Natural killer cell (primary cell): ENCODE results near the gene CDC42BPA. TPM values are rescaled to one million over a fixed set of nuclear protein-coding genes. Genes with fewer than 3 reads are reported as not detected.

Source experiments
- ATAC-seq, 3 donors: fragments of 150-1000 bp in 2 of 3; fragments of 200-7000 bp in 1 of 3; cut with Tn5 transposase; 1 replicate in 1 of 3; 2 replicates in 2 of 3; pipeline ENCODE4 v1.10.0; 2021; ENCODE audit warnings: mild to moderate bottlenecking in 2 of 3, moderate library complexity in 2 of 3
- DNase-seq, 2 donors: peaks; one replicate each; pipeline versions ENCODE4 v3.0.0 to v3.0.0-alpha.2; 2013 to 2021; ENCODE audit warnings: mixed read lengths in 1 of 2
- H3K27ac ChIP-seq: one replicate; pipeline ENCODE4 v1.5.1; 2013; ENCODE audit warnings: mild to moderate bottlenecking, low read length
- H3K27me3 ChIP-seq: one replicate; pipeline ENCODE4 v1.6.1; 2013; ENCODE audit warnings: low read length; ENCODE audit not compliant: control insufficient read depth, insufficient read depth
- H3K36me3 ChIP-seq: one replicate; pipeline ENCODE4 v1.6.1; 2013; ENCODE audit warnings: low read length; ENCODE audit not compliant: control insufficient read depth, insufficient read depth
- H3K4me1 ChIP-seq: one replicate; pipeline ENCODE4 v1.6.1; 2013; ENCODE audit warnings: low read length; ENCODE audit not compliant: control insufficient read depth, insufficient read depth
- H3K4me3 ChIP-seq: one replicate; pipeline ENCODE4 v1.5.1; 2013; ENCODE audit warnings: low read length
- H3K9me3 ChIP-seq: one replicate; pipeline ENCODE4 v1.6.1; 2013; ENCODE audit warnings: low read length; ENCODE audit not compliant: control insufficient read depth, insufficient read depth
- H3K27ac Mint-ChIP-seq, 2 donors: one replicate each; pipeline ENCODE4 v1.8.0; 2022; ENCODE audit warnings: mild to moderate bottlenecking in 2 of 2, mixed read lengths in 2 of 2, moderate library complexity in 1 of 2
- H3K27me3 Mint-ChIP-seq, 2 donors: one replicate each; pipeline ENCODE4 v1.8.0; 2022; ENCODE audit warnings: low read depth in 2 of 2, mixed read lengths in 2 of 2
- H3K36me3 Mint-ChIP-seq: one replicate; pipeline ENCODE4 v1.8.0; 2022; ENCODE audit warnings: mixed read lengths
- H3K4me1 Mint-ChIP-seq, 2 donors: one replicate each; pipeline ENCODE4 v1.8.0; 2022; ENCODE audit warnings: mixed read lengths in 2 of 2
- H3K4me3 Mint-ChIP-seq: one replicate; pipeline ENCODE4 v1.8.0; 2022; ENCODE audit warnings: mild to moderate bottlenecking, moderate library complexity, mixed read lengths
- H3K9me3 Mint-ChIP-seq, 2 donors: one replicate each; pipeline ENCODE4 v1.8.0; 2022; ENCODE audit warnings: mixed read lengths in 2 of 2
- CTCF ChIP-seq: fragments of 200-600 bp; IDR thresholded peaks from one replicate; pipeline ENCODE4 v1.8.0; 2022; ENCODE audit warnings: antibody characterized with exemption
- WGBS: methylation state at CpG from one replicate; pipeline ENCODE4 v1.1.7; 2013; ENCODE audit warnings: missing lambda C conversion rate; ENCODE audit not compliant: insufficient coverage; 5-methylcytosine and 5-hydroxymethylcytosine counted together
- intact Hi-C: fragments of 100-400 bp; cut with micrococcal nuclease; formaldehyde crosslinking; loops from one replicate; pipeline ENCODE4 v1.14.2; 2022
- total RNA-seq, 4 donors: library from RNA; stranded (reverse); fragments of 120-200 nt in 1 of 4; gene quantifications; one replicate each; pipeline versions ENCODE4 v1.2.3 to v1.2.4, GENCODE V29; 2013 to 2022

The CDC42BPA gene
- total RNA-seq, 3 donors from 2014 or later (not counting 1 experiment from before 2014, with no cell fraction given), result 0.14 to 2.4 (median 0.77) TPM

DNA sequence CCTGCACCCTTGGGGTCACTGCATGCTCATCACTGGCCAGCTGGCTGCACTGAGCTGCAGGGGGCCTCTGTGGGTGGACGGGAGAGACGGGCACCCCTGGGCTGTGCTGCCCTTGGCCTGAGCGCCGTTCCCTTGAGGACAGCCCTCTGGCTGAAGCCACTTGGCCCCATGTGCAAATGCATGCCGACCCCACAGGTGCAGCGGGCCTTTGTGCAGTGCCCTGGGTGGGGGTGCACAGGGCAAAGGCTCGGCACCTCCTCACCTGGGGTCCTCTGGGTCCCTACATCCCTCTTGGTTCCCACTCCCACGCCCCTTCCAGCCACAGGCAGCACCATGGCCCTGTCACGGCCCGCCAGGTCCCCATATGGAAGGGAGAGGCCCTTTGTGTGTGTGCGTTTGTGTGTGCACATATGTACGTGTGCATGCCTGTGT, 336.9 kb downstream of the CDC42BPA start:
- no peaks in the 10 kb centered on the region for H3K9me3 Mint-ChIP-seq
- Histone ChIP-seq H3K27ac (no peak overlapping the region), H3K36me3 (peaks cover 33% of the 10 kb centered on the region), H3K9me3 (no peaks in the 10 kb centered on the region), H3K4me3 (no peak overlapping the region), H3K27me3 (no peaks in the 10 kb centered on the region), H3K4me1 (no peaks in the 10 kb centered on the region)
- DNase-seq, result no peak
- no peak overlapping the region for H3K4me3 Mint-ChIP-seq
- H3K4me1 Mint-ChIP-seq, result no peaks in the 10 kb centered on the region
- 90% methylated on average over 11 of the region's 12 CpGs for WGBS
- no peaks in the 10 kb centered on the region for H3K27me3 Mint-ChIP-seq
- no peaks in the 10 kb centered on the region for H3K36me3 Mint-ChIP-seq
- intact Hi-C loops, result no loop called here
- no peak for TF ChIP-seq CTCF
- no peak overlapping the region for H3K27ac Mint-ChIP-seq
- ATAC-seq, result no peak

DNA sequence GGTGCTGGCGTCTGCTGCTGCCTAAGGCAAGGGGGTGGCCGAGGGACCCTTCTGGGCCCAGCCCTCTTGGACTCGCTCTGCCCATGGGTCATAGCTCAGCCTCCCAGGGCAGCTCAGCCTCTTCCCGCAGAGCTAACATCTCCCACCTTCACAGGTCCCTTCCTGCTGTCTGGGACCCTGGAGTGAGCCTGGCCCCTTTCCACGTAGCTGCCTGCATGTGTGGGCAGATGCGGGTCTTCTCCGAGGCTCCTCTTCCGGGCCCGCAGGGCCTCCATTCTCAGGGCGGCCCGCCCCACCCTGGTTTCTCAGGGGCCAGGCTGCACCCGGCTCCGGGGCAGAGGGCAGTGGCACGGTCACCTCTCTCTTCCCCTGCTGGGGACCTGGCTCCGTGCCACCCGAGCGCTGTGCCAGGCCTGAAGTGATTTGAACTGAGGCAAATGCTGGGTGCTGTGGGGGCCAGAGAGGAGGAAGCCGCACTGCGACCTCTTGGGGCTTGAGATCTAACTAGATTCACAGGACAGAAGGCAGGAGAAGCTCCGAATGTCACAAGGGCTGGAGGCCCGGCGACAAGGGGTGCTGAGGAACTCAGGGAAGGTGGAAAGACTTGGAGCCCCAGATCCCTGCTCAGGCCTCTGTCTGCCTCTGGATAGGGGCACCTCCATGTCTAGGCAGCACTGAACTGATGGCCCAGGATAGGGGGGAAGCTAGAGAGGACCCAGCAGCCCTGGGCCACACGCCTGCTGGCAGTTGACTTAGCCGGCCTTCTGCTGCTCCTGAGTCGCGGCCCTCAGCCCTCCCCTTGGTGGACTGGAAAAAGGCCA, 337.5 kb downstream of the CDC42BPA start:
- ATAC-seq (no peak), DNase-seq (no peak)
- Histone ChIP-seq H3K4me1 (no peaks in the 10 kb centered on the region), H3K9me3 (no peaks in the 10 kb centered on the region), H3K4me3 (no peak overlapping the region), H3K27ac (no peak overlapping the region), H3K27me3 (no peaks in the 10 kb centered on the region), H3K36me3 (peaks cover 31% of the 10 kb centered on the region)
- Mint-ChIP-seq H3K36me3 (no peaks in the 10 kb centered on the region), H3K9me3 (no peaks in the 10 kb centered on the region), H3K27me3 (no peaks in the 10 kb centered on the region), H3K27ac (no peak overlapping the region), H3K4me3 (no peak overlapping the region), H3K4me1 (no peaks in the 10 kb centered on the region)
- WGBS, result 93% methylated on average over 26 of the region's 26 CpGs
- intact Hi-C loops, result no loop called here
- TF ChIP-seq CTCF, result no peak

DNA sequence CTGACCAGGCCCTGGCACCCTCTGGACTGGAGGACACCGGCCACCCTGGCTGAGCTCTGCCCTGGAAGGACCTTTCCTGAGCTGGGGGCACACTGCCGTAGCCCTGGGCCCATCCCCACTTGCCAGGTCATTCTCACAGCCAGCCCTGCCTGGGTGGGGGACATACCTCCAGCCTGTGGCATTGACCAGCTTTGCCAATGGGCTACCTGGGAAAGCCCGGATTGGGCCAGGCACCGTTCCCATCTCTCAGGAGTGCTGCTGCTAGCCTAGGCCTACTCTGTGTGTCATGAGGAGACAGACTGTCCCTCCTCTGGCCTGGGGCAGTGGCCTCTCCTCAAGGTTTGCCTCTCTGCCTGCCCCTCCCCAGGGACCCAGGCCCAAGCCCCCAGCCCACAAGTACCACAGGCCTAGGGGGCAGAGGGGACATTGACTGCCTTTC, 338.2 kb downstream of the CDC42BPA start:
- intact Hi-C loops, result no loop called here
- peaks cover 26% of the 10 kb centered on the region for H3K36me3 ChIP-seq

More for the DNA sequence above, 338.2 kb downstream of the CDC42BPA start:
- no peak for ATAC-seq
- no peaks in the 10 kb centered on the region for H3K27me3 Mint-ChIP-seq
- Histone ChIP-seq H3K9me3 (no peaks in the 10 kb centered on the region), H3K4me1 (no peaks in the 10 kb centered on the region), H3K27ac (no peak overlapping the region), H3K27me3 (no peaks in the 10 kb centered on the region), H3K4me3 (no peak overlapping the region)
- DNase-seq, result no peak
- H3K4me1 Mint-ChIP-seq, result no peaks in the 10 kb centered on the region
- no peak overlapping the region for H3K4me3 Mint-ChIP-seq
- WGBS, result 97% methylated on average over 4 of the region's 4 CpGs
- H3K27ac Mint-ChIP-seq, result no peak overlapping the region
- TF ChIP-seq CTCF, result no peak
- no peaks in the 10 kb centered on the region for H3K9me3 Mint-ChIP-seq
- no peaks in the 10 kb centered on the region for H3K36me3 Mint-ChIP-seq
